ENCODE data around the gene CTDSP1.

Gene CTDSP1

GRCh38 chr2:218427741-218428140 lies 28.1 kb downstream of the CTDSP1 start:
- no peak for FAIRE-seq

- FAIRE-seq = no peak
Measured at GRCh38 chr2:218428846-218429558, 29.3 kb downstream of the CTDSP1 start.

GRCh38 chr2:218429911-218430692 lies 30.4 kb downstream of the CTDSP1 start:
- no peak for FAIRE-seq

- no peak for FAIRE-seq
Measured at GRCh38 chr2:218430721-218431120, 31.1 kb downstream of the CTDSP1 start.

GRCh38 chr2:218431878-218432277 lies 32.2 kb downstream of the CTDSP1 start:
- no peak for FAIRE-seq

- no peak for FAIRE-seq
Measured at GRCh38 chr2:218432676-218433365, 33.2 kb downstream of the CTDSP1 start.

- no peak for FAIRE-seq
Measured at GRCh38 chr2:218434456-218434855, 34.8 kb downstream of the CTDSP1 start.

GRCh38 chr2:218435003-218435982 lies 35.6 kb downstream of the CTDSP1 start:
- no peak for FAIRE-seq

- FAIRE-seq = no peak
Measured at GRCh38 chr2:218436992-218437391, 37.3 kb downstream of the CTDSP1 start.

GRCh38 chr2:218437969-218438368 lies 38.3 kb downstream of the CTDSP1 start:
- no peak for FAIRE-seq

GRCh38 chr2:218438596-218438995 lies 38.9 kb downstream of the CTDSP1 start:
- FAIRE-seq = no peak

- no peak for FAIRE-seq
Measured at GRCh38 chr2:218444692-218445357, 45.2 kb downstream of the CTDSP1 start.

- FAIRE-seq = no peak
Measured at GRCh38 chr2:218445602-218446001, 45.9 kb downstream of the CTDSP1 start.

GRCh38 chr2:218446547-218446946 lies 46.9 kb downstream of the CTDSP1 start:
- FAIRE-seq = no peak

GRCh38 chr2:218447072-218447471 lies 47.4 kb downstream of the CTDSP1 start:
- FAIRE-seq = no peak

GRCh38 chr2:218448934-218449333 lies 49.3 kb downstream of the CTDSP1 start:
- no peak for FAIRE-seq

- FAIRE-seq = no peak
Measured at GRCh38 chr2:218452079-218452478, 52.4 kb downstream of the CTDSP1 start.
